Measurements from ENCODE around the gene RALGAPA2.

The RALGAPA2 gene

DNA sequence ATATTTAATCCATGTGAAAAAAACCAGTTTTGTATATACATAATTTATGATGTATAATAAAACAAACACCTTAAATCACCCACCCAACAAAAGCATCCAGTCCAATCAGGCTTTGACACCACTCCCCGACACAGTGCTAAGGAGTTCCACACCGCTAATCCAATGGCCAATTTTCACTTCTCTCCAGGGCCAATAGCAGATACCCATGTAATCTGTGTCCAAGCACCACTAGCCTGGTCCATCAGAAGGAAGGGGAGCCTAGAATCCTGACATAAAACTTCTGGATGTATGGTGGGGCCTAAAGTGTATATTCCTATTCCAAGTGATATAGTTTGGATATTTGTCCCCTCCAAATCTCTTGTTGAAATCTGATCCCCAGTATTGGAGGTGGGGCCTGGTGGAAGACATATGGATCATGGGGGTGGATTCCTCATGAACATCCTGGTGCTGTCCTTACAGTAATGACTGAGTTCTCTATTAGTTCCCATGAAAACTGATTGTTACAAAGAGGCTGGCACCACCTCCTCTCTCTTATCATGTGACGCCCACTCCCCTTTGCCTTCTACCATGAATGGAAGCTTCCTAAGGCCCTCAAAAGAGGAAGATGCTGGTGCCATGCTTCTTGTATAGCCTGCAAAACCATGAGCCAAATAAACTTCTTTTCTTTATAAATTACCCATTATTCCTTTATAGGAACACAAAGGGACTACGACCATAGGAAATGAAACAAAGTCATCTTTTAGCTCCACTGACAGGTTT is 20.8 kb downstream of the RALGAPA2 start:
- no peaks in the 10 kb centered on the region for H3K9me3 Mint-ChIP-seq
- no peak for DNase-seq
- no peak for TF ChIP-seq CTCF (IDR thresholded peaks at IDR 0.05)
- H3K27ac Mint-ChIP-seq: no peak overlapping the region
- H3K27me3 Mint-ChIP-seq (ENCODE audit: low read depth, poor library complexity): no peaks in the 10 kb centered on the region
- no peak overlapping the region for H3K4me3 Mint-ChIP-seq
- H3K4me1 Mint-ChIP-seq: peaks cover 8% of the 10 kb centered on the region
- no peaks in the 10 kb centered on the region for H3K36me3 Mint-ChIP-seq (ENCODE audit: low read depth)

- no peak for DNase-seq
- Mint-ChIP-seq H3K27ac (no peak overlapping the region), H3K27me3 (ENCODE audit: low read depth, poor library complexity) (no peaks in the 10 kb centered on the region), H3K9me3 (no peaks in the 10 kb centered on the region), H3K4me3 (no peak overlapping the region), H3K4me1 (peaks cover 8% of the 10 kb centered on the region), H3K36me3 (ENCODE audit: low read depth) (no peaks in the 10 kb centered on the region)
- TF ChIP-seq CTCF (IDR thresholded peaks at IDR 0.05): no peak
These were observed 21.6 kb downstream of the RALGAPA2 start for GRCh38 chr20:20690676-20691476.

DNA sequence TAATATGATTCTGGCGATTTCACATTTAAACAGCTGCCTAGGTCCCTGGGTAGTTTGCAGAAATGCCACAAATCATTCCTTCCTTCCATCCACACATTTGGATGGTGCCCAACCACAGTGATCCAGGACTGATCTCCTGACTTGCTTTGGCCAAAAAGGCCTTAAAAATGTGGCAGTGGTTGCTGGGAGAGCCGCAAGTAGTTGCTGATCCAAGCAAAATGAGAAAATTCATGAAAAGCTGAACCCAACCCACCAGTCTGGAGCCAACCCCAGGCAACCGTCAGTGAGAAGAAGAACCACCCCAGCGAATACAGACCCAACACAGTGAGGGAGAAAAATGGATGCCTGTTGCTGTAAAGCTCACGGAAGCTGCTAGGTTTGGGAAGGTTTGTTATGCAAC is 25.1 kb downstream of the RALGAPA2 start:
- no peaks in the 10 kb centered on the region for H3K9me3 Mint-ChIP-seq
- TF ChIP-seq CTCF (IDR thresholded peaks at IDR 0.05): no peak
- no peak overlapping the region for H3K4me3 Mint-ChIP-seq
- H3K4me1 Mint-ChIP-seq: peaks cover 4% of the 10 kb centered on the region
- DNase-seq: no peak
- H3K27ac Mint-ChIP-seq: no peak overlapping the region
- peaks cover 10% of the 10 kb centered on the region for H3K36me3 Mint-ChIP-seq (ENCODE audit: low read depth)
- H3K27me3 Mint-ChIP-seq (ENCODE audit: low read depth, poor library complexity): peaks cover 6% of the 10 kb centered on the region

- TF ChIP-seq CTCF (IDR thresholded peaks at IDR 0.05): no peak
- Mint-ChIP-seq H3K36me3 (ENCODE audit: low read depth) (peaks cover 10% of the 10 kb centered on the region), H3K27ac (no peak overlapping the region), H3K9me3 (no peaks in the 10 kb centered on the region), H3K27me3 (ENCODE audit: low read depth, poor library complexity) (peaks cover 6% of the 10 kb centered on the region), H3K4me3 (no peak overlapping the region), H3K4me1 (peaks cover 6% of the 10 kb centered on the region)
- DNase-seq: no peak
These were observed 26.8 kb downstream of the RALGAPA2 start for GRCh38 chr20:20685635-20686034.

DNA sequence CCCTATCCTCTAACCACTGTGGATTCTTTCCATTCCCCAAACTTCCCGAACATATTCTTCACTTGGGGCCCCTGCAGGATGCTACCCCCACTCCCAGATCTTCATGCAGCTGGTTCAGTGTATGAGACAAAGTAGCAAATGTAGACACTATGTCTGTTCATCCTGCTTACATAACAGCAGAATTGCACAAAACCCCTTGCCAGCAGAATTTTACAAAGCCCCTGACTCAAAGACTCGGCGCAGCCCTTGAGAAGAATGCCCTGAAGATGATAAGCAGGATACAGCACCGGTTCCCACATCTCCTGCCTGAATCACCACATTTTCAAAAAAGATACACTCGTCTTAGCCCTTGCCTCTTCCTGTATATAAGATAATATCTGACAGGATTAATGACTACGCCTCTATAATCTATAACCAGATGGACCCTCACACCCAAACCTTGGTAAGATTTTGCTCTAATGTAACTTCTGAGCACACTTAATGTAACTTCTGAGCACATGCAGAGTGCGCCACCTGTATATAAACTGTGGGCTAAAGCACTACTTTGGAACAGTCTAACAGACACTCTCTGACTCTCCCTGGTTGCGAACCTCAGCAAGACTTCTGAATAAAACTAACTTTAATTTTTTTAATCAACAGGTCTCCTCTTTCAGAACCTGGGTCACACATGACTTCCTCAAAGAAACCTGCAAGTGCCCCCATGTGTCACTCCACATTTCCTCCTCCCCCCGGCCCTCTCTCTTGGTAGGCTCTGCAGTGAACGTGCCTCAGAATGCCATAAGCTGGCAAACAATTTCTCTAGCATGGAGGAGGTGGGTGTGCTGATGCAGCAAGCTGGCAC is 28.7 kb downstream of the RALGAPA2 start:
- peaks cover 7% of the 10 kb centered on the region for H3K4me1 Mint-ChIP-seq
- no peaks in the 10 kb centered on the region for H3K9me3 Mint-ChIP-seq
- no peak for TF ChIP-seq CTCF (IDR thresholded peaks at IDR 0.05)
- peaks cover 14% of the 10 kb centered on the region for H3K36me3 Mint-ChIP-seq (ENCODE audit: low read depth)
- H3K4me3 Mint-ChIP-seq: no peak overlapping the region
- no peak for DNase-seq
- peaks cover 6% of the 10 kb centered on the region for H3K27me3 Mint-ChIP-seq (ENCODE audit: low read depth, poor library complexity)
- H3K27ac Mint-ChIP-seq: no peak overlapping the region

All from nephron progenitor cell (in vitro differentiated cells).